Activated T-helper 17 cell treated with anti-CD3 and anti-CD28 coated beads, Interleukin-2, amount 50 U/mL, for 72 hours (primary cell): ENCODE results near the gene SEPTIN8. TPM values are rescaled to one million over a fixed set of nuclear protein-coding genes. Genes with fewer than 3 reads are reported as not detected.

ENCODE experiments used
- ATAC-seq: fragments of 150-1000 bp; cut with Tn5 transposase; replicated peaks from 2 replicates; pipeline ENCODE4 v1.10.0; 2021; ENCODE audit warnings: mild to moderate bottlenecking, moderate library complexity
- H3K27ac Mint-ChIP-seq: one replicate; pipeline ENCODE4 v1.8.0; 2022; ENCODE audit warnings: mixed read lengths
- H3K27me3 Mint-ChIP-seq: one replicate; pipeline ENCODE4 v1.8.0; 2022; ENCODE audit warnings: mixed read lengths
- H3K36me3 Mint-ChIP-seq: one replicate; pipeline ENCODE4 v1.8.0; 2022; ENCODE audit warnings: low read depth, mild to moderate bottlenecking, mixed read lengths
- H3K4me1 Mint-ChIP-seq: one replicate; pipeline ENCODE4 v1.8.0; 2022; ENCODE audit warnings: mixed read lengths
- H3K4me3 Mint-ChIP-seq: one replicate; pipeline ENCODE4 v1.8.0; 2022; ENCODE audit warnings: mild to moderate bottlenecking, mixed read lengths
- H3K9me3 Mint-ChIP-seq: one replicate; pipeline ENCODE4 v1.8.0; 2022; ENCODE audit warnings: mixed read lengths
- total RNA-seq, 2 donors: library from RNA; stranded (reverse); gene quantifications; one replicate each; pipeline ENCODE4 v1.2.3, GENCODE V29; 2022

The SEPTIN8 gene
- total RNA-seq, 2 donors from 2014 or later: 13.6 to 14.7 TPM

- Mint-ChIP-seq H3K4me1 (peaks cover 14% of the 10 kb centered on the region), H3K27me3 (no peaks in the 10 kb centered on the region), H3K4me3 (peak overlapping the region; percentile 77), H3K9me3 (no peaks in the 10 kb centered on the region), H3K36me3 (peaks cover 7% of the 10 kb centered on the region), H3K27ac (peak overlapping the region; percentile 72)
- ATAC-seq: no peak
Measured at GRCh38 chr5:132746592-132746953, 30.5 kb downstream of the SEPTIN8 start.

GRCh38 chr5:132744659-132745058, 32.4 kb downstream of the SEPTIN8 start:
- ATAC-seq: no peak
- H3K36me3 Mint-ChIP-seq: no peaks in the 10 kb centered on the region
- no peak overlapping the region for H3K27ac Mint-ChIP-seq
- H3K4me3 Mint-ChIP-seq: no peak overlapping the region
- no peaks in the 10 kb centered on the region for H3K4me1 Mint-ChIP-seq
- H3K9me3 Mint-ChIP-seq: no peaks in the 10 kb centered on the region
- H3K27me3 Mint-ChIP-seq: no peaks in the 10 kb centered on the region

- Mint-ChIP-seq H3K36me3 (no peaks in the 10 kb centered on the region), H3K27me3 (no peaks in the 10 kb centered on the region), H3K27ac (no peak overlapping the region), H3K4me1 (peaks cover 8% of the 10 kb centered on the region), H3K9me3 (no peaks in the 10 kb centered on the region), H3K4me3 (no peak overlapping the region)
- ATAC-seq: no peak
Measured at GRCh38 chr5:132742626-132743025, 34.4 kb downstream of the SEPTIN8 start.

- H3K27ac Mint-ChIP-seq: no peak overlapping the region
- peaks cover 10% of the 10 kb centered on the region for H3K4me1 Mint-ChIP-seq
- no peaks in the 10 kb centered on the region for H3K27me3 Mint-ChIP-seq
- ATAC-seq: no peak
- no peak overlapping the region for H3K4me3 Mint-ChIP-seq
- no peaks in the 10 kb centered on the region for H3K9me3 Mint-ChIP-seq
- no peaks in the 10 kb centered on the region for H3K36me3 Mint-ChIP-seq
Measured at GRCh38 chr5:132742158-132742557, 34.9 kb downstream of the SEPTIN8 start.

- H3K4me3 Mint-ChIP-seq: no peak overlapping the region
- H3K27me3 Mint-ChIP-seq: no peaks in the 10 kb centered on the region
- no peak for ATAC-seq
- no peaks in the 10 kb centered on the region for H3K9me3 Mint-ChIP-seq
- H3K36me3 Mint-ChIP-seq: peaks cover 2% of the 10 kb centered on the region
- no peak overlapping the region for H3K27ac Mint-ChIP-seq
- H3K4me1 Mint-ChIP-seq: peaks cover 23% of the 10 kb centered on the region
Measured at GRCh38 chr5:132739232-132739631, 37.8 kb downstream of the SEPTIN8 start.

GRCh38 chr5:132737982-132738681, 38.9 kb downstream of the SEPTIN8 start:
- Mint-ChIP-seq H3K27ac (peak overlapping the region; percentile 94), H3K4me3 (peak overlapping the region; percentile 87), H3K36me3 (peaks cover 13% of the 10 kb centered on the region), H3K9me3 (no peaks in the 10 kb centered on the region), H3K4me1 (peaks cover 23% of the 10 kb centered on the region), H3K27me3 (no peaks in the 10 kb centered on the region)
- ATAC-seq: no peak

- Mint-ChIP-seq H3K36me3 (peaks cover 19% of the 10 kb centered on the region), H3K4me1 (peaks cover 23% of the 10 kb centered on the region), H3K27me3 (no peaks in the 10 kb centered on the region), H3K27ac (peak within 1 kb of the TSS; percentile 94), H3K4me3 (peak within 1 kb of the TSS; percentile 87), H3K9me3 (no peaks in the 10 kb centered on the region)
- peak; percentile 95 for ATAC-seq
Measured at GRCh38 chr5:132736853-132737833, 39.9 kb downstream of the SEPTIN8 start, which contains the start of gene KIF3A. Gene KIF3A (minus strand): TSS chr5:132737546. CDS start chr5:132737419, 127 bp downstream.

- no peaks in the 10 kb centered on the region for H3K9me3 Mint-ChIP-seq
- no peak overlapping the region for H3K4me3 Mint-ChIP-seq
- H3K36me3 Mint-ChIP-seq: peaks cover 32% of the 10 kb centered on the region
- peaks cover 23% of the 10 kb centered on the region for H3K4me1 Mint-ChIP-seq
- no peak overlapping the region for H3K27ac Mint-ChIP-seq
- no peak for ATAC-seq
- no peaks in the 10 kb centered on the region for H3K27me3 Mint-ChIP-seq
Measured at GRCh38 chr5:132734687-132735086, 42.4 kb downstream of the SEPTIN8 start.

- no peak overlapping the region for H3K4me3 Mint-ChIP-seq
- H3K36me3 Mint-ChIP-seq: peaks cover 32% of the 10 kb centered on the region
- no peak for ATAC-seq
- no peak overlapping the region for H3K27ac Mint-ChIP-seq
- H3K9me3 Mint-ChIP-seq: no peaks in the 10 kb centered on the region
- H3K4me1 Mint-ChIP-seq: peaks cover 23% of the 10 kb centered on the region
- H3K27me3 Mint-ChIP-seq: no peaks in the 10 kb centered on the region
Measured at GRCh38 chr5:132733499-132734148, 43.4 kb downstream of the SEPTIN8 start.

- no peaks in the 10 kb centered on the region for H3K4me1 Mint-ChIP-seq
- H3K27me3 Mint-ChIP-seq: no peaks in the 10 kb centered on the region
- H3K9me3 Mint-ChIP-seq: no peaks in the 10 kb centered on the region
- no peak overlapping the region for H3K27ac Mint-ChIP-seq
- H3K4me3 Mint-ChIP-seq: no peak overlapping the region
- peaks cover 49% of the 10 kb centered on the region for H3K36me3 Mint-ChIP-seq
- ATAC-seq: no peak
Measured at GRCh38 chr5:132729896-132730295, 47.1 kb downstream of the SEPTIN8 start.

GRCh38 chr5:132725745-132726144, 51.3 kb downstream of the SEPTIN8 start:
- H3K27me3 Mint-ChIP-seq: no peaks in the 10 kb centered on the region
- no peak overlapping the region for H3K4me3 Mint-ChIP-seq
- H3K36me3 Mint-ChIP-seq: peaks cover 45% of the 10 kb centered on the region
- H3K27ac Mint-ChIP-seq: no peak overlapping the region
- no peaks in the 10 kb centered on the region for H3K4me1 Mint-ChIP-seq
- no peak for ATAC-seq
- H3K9me3 Mint-ChIP-seq: no peaks in the 10 kb centered on the region

GRCh38 chr5:132718544-132719312, 58.3 kb downstream of the SEPTIN8 start:
- H3K4me1 Mint-ChIP-seq: peaks cover 9% of the 10 kb centered on the region
- H3K9me3 Mint-ChIP-seq: no peaks in the 10 kb centered on the region

GRCh38 chr5:132714456-132715307, 62.4 kb downstream of the SEPTIN8 start:
- no peaks in the 10 kb centered on the region for H3K27me3 Mint-ChIP-seq
- peaks cover 45% of the 10 kb centered on the region for H3K36me3 Mint-ChIP-seq
- peaks cover 9% of the 10 kb centered on the region for H3K4me1 Mint-ChIP-seq
- ATAC-seq: peak; percentile 89
- H3K4me3 Mint-ChIP-seq: peak overlapping the region; percentile 26
- no peaks in the 10 kb centered on the region for H3K9me3 Mint-ChIP-seq
- H3K27ac Mint-ChIP-seq: no peak overlapping the region

More at GRCh38 chr5:132718544-132719312, 58.3 kb downstream of the SEPTIN8 start:
- Mint-ChIP-seq H3K27me3 (no peaks in the 10 kb centered on the region), H3K4me3 (no peak overlapping the region), H3K27ac (no peak overlapping the region), H3K36me3 (peaks cover 49% of the 10 kb centered on the region)
- ATAC-seq: no peak
